ENCODE measurements around the gene ARL13B.
"Not testable (repeated sequence)": the region's sequence is repeated elsewhere in the genome, so short reads cannot be mapped to it uniquely, and the experiment has no call there.

The ARL13B gene

GRCh38 chr3:93979850-93980676, at the start of gene ARL13B:
ARL13B (plus strand) TSS chr3:93980155; CDS start chr3:93980424, 269 bp downstream.
- DNase-seq: peak; percentile 82

GRCh38 chr3:93931597-93932229, 48.2 kb upstream of the ARL13B start:
- DNase-seq: no peak

DNA sequence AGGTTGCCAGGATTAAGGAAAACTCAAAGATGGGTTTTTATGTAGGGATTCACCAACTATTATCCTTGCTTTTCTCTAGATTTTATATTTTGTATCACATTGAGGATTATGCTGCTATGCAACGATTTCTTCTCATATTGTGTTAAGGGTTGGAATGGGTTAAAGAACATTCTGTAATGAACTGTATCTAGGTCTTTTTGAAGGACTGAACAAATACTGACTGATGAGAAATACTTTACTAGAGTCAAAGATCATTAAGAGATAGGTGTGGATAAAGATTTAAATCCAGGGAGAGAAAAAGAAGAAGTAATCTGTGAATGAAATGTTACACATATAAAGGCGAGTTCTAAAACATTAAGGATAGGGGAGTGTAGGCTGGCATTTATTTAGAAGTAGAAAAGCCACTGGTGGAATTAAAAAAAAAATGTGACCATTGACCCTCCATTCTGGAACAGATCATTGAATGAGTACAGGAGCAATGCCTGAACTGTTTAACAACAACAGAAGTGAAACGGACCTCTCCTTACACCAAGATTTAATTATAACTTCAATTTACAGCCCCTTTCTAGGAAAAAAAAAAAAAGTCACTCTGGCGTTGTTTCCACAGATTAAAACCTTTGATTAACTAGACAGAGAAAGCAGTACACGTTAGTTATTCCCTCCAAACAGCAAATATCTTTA, 45.4 kb upstream of the ARL13B start:
- no peak for DNase-seq

- no peak for DNase-seq
Measured at GRCh38 chr3:93936549-93936948, 43.4 kb upstream of the ARL13B start.

DNA sequence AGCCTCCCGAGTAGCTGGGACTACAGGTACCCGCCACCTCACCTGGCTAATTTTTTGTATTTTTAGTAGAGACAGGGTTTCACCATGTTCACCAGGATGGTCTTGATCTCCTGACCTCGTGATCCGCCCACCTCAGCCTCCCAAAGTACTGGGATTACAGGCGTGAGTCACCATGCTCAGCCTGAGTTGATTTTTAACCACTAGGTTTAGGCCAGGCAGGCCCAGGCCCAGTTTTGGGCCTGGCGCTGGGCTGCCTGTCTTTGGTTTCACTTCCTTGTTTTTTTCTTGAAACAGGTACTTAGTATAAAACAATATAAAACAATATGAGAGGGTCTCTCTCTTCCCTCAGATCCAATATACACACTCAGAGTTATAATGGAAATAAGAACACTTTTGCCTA, 42.5 kb upstream of the ARL13B start:
- not testable (repeated sequence) for DNase-seq

- DNase-seq: not testable (repeated sequence)
Measured at GRCh38 chr3:93949958-93950357, 30.0 kb upstream of the ARL13B start.

DNA sequence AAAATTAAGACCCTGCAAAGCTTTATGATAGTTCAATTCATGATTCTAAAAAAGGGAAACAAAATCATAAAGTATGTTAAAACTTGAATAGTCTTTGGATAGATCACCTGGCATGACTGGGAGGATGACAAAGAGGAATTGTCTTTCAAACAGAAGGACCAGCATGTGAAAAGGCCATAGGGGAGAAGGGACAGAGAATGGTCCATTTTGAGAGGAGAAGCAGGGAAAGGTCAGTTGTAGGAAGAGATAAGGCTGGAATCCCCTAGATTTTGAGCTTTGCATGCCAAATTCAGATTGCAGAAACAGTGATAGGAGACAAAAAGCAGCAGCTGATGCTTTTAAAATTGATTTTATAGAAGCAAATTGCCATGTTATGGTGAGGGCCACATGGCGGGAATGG, 18.9 kb upstream of the ARL13B start:
- DNase-seq: no peak

- DNase-seq: no peak
Measured at GRCh38 chr3:93961489-93961888, 18.5 kb upstream of the ARL13B start.

DNA sequence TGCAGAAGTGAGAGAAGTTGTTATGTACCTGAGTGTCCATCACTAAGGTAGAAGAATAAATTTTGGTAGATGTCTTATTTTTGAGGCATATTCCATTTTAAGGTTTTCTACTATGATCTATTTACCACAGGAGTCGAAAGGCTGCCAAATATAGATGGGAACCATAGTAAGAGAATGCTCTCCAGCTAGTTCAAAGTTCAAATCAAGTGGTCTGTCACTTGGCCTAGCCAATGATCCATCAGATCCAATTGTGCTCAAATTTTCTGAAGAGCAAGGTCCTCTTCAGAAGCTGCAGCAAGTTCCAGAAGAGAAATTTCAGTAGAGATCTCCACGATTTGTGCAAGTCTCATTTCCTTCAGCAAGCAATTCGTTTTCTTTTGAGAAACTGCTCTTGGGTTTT, 17.2 kb upstream of the ARL13B start:
- no peak for DNase-seq

GRCh38 chr3:93965106-93965505, 14.8 kb upstream of the ARL13B start:
- DNase-seq: not testable (repeated sequence)

- DNase-seq: peak; percentile 58
Measured at GRCh38 chr3:93969443-93969842, 10.5 kb upstream of the ARL13B start.

GRCh38 chr3:93969997-93970396, 10.0 kb upstream of the ARL13B start:
- no peak for DNase-seq

- DNase-seq: peak; percentile 40
Measured at GRCh38 chr3:93973131-93974126, 6.5 kb upstream of the ARL13B start, which contains the start of gene PROS1. PROS1 (minus strand) TSS chr3:93973896; CDS start chr3:93973749, 147 bp downstream.

DNA sequence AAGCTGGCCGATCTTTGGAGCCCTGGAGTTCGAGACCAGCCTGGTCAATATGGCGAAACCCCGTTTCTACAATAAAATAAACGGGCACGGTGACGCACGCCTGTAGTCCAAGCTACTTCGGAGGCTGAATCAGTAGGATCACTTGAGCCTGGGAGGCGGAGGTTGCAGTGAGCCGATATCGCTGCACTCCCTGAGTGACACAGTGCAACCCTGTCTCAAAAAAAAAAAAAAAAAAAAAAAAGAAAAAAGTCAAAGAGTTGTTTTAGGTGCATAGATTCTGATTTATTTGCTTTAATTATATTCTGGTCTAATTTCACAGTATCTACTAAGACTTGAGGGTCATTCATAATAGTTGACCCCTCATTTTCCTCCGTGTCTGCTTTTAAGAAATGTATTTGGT, 1.7 kb downstream of the ARL13B start:
- DNase-seq: no peak

- DNase-seq: no peak
Measured at GRCh38 chr3:93983408-93983807, 3.5 kb downstream of the ARL13B start.

- DNase-seq: no peak
Measured at GRCh38 chr3:93984618-93985017, 4.7 kb downstream of the ARL13B start.

DNA sequence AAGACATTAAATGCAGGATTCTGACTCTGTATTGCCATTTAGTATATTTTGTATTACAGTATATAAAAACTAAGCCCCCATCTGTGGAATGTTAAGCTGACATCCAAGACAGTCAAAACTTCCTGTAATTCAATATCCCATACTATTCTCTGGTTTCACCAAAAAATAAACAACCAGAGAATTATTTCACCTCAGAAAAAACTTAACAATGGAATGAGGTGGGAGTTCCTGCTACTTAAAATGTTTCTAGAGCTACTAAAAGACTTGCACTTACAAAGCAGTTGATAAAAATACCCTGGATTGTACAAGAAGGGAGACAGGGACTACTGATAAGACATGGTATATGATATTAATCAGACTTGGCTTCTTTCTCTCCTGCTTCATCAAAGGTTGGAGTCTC, 8.3 kb downstream of the ARL13B start:
- DNase-seq: no peak

DNA sequence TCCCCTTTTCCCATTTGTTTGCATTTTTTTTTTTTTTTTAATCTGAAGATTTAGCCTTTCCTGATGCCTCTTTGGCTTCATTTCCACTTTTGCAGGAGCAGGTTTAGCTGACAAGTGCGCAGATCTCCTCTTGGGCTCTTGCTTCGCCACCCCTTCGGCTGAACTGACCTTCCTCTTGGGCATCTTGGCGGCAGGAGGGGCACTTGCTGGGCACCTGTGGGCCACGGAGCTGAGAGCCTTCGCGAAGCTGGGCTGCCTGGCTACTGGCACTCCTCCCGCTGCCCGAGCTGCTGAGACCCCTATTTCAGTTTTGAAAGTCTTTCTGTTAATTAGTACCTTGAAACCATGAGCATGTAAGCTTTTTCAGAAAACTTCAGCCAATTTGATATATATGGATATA, 8.8 kb downstream of the ARL13B start:
- no peak for DNase-seq

GRCh38 chr3:93989241-93989640, 9.3 kb downstream of the ARL13B start:
- DNase-seq: no peak

DNA sequence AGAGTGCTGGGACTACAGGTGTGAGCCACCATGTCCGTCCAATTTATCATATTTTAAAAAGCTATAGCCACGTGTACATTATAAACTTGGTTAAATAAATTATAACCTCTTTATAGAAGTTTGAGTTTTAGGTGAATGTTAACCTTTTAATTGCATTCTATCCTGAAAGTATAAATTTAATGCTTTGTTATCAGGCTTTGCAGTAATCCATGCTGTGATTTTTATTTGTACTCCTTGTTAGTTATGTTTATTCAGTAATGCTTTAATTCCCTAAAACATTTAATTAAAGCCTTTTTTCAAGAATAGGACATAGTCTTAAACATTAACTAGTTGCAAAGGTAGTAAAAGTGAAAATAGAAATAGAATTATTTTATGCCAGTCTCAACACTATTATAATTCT, 11.7 kb downstream of the ARL13B start:
- no peak for DNase-seq

DNA sequence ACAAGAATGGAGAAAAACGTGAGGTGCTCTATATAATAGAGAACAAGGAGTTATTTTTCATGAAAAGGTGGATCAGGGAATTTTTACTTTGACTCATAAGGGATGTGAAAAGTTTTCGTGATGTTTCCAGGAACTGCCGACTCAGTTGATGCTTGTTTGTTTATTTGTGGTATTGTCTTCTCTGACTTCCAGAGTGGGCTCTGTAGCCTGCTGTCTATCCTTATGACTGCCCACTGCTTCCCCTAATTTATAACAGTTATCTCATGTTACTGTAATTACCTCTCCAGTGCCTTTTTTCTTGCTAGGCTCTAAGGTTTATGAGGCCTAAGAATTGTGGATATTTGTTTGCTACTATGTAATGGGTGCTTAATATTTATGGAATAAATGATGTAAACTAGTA, 12.3 kb downstream of the ARL13B start:
- no peak for DNase-seq

DNA sequence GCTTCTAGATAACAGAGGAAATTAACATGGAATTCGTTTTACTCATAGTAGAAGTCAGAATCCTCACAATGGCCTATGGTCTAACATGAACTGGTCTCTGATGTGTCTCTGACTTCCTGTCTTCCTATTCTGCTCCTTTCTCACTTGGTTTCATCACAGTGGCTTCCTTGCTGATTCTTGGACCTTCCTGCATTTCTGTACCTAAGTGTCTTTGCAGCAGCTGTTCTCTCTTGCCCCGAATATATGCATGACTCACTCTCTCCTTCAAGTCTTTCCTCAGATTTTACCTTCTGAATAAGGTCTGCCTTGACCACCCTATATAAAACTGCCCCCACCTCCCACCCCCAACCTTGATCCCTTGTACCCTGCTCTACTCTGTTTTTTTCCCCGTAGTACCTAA, 14.1 kb downstream of the ARL13B start:
- no peak for DNase-seq

GRCh38 chr3:94001191-94001590, 21.2 kb downstream of the ARL13B start:
- no peak for DNase-seq
